Lung microvascular endothelial cell (primary cell): ENCODE data around the gene METTL13. TPM values are rescaled to one million over a fixed set of nuclear protein-coding genes. Genes with fewer than 3 reads are reported as not detected.

Source experiments
- DNase-seq, 2 donors: peaks; one replicate each; pipeline versions ENCODE4 v3.0.0 to v3.0.0-alpha.2; 2010; ENCODE audit warnings: low read depth in 2 of 2
- total RNA-seq: library from RNA; depleted of rRNA; stranded (reverse); fragments of >200 nt; gene quantifications from 2 replicates; pipeline ENCODE4 v1.2.1, GENCODE V29; 2014

Gene METTL13
- total RNA-seq, 1 donor from 2014 or later: 27.0 TPM

DNA sequence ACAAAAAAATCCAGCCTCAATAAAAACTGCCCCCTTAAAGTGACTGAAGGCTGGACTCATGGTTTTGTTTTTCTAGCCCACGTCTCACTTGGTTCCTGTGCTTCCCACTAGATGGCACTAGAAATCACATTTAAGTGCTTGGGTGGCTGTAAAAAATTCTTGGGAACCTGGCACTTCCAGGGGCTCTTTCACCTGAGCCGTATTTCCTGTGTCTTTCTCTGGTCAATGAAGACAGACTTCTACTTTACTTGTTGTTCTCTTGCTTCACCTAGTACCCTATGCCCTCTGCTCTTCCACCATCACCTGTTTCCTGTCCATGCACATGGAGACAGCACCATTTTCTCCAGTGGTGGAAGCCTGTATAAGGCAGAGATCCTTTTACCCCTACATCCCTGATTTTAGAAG lies 20.0 kb downstream of the METTL13 start:
- DNase-seq: peak; percentile 47 to 65

GRCh38 chr1:171802207-171802606 lies 20.7 kb downstream of the METTL13 start:
- DNase-seq: no peak

GRCh38 chr1:171803045-171803444 lies 21.6 kb downstream of the METTL13 start:
- peak in 1 of 2 donors; percentile 24 for DNase-seq

- no peak for DNase-seq
Observed at GRCh38 chr1:171803461-171804022, 22.1 kb downstream of the METTL13 start.

GRCh38 chr1:171805395-171806115 lies 24.1 kb downstream of the METTL13 start:
- peak in 1 of 2 donors; percentile 41 for DNase-seq

DNA sequence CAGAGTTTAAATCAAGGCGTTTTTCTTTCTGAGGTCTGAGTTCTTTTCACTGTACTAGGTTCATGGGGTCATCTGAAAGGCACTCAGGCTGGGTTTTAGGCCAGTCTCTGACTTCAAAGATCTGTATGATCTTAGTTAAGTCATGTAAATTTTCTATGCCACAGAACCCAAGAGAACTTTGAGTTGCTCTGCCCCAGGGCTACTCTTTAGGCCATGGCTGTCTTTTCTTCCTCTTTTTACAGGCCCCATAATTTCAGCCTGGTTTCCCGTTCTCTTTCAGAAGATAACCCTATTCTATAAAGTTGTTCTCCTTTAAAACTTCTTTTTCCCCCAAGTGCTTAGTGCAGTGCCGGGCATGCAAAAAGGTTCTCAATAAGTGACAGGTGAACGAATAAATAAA lies 26.1 kb downstream of the METTL13 start:
- DNase-seq: no peak

- no peak for DNase-seq
Observed at GRCh38 chr1:171809834-171810233, 28.4 kb downstream of the METTL13 start.

GRCh38 chr1:171811672-171812071 lies 30.2 kb downstream of the METTL13 start:
- DNase-seq: no peak

DNA sequence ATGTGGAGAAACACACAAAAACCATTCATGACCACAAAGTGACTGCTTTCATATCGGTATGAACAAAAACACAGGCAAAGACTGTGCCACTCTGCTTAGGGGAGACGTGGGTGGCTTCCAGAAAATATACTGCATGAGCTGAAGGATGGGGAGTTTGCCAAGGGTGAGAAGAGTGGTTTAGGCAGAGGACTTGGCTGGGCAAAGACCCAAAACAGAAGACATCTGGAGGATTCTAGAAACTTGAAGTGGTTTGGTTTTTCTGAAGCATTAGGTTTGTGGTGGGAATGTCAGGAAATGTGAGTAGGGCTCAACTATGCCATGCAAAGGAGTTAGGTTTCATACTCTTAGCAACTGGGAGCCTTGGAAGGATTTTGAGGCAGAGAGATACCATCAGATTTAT lies 33.2 kb downstream of the METTL13 start:
- DNase-seq: no peak

DNA sequence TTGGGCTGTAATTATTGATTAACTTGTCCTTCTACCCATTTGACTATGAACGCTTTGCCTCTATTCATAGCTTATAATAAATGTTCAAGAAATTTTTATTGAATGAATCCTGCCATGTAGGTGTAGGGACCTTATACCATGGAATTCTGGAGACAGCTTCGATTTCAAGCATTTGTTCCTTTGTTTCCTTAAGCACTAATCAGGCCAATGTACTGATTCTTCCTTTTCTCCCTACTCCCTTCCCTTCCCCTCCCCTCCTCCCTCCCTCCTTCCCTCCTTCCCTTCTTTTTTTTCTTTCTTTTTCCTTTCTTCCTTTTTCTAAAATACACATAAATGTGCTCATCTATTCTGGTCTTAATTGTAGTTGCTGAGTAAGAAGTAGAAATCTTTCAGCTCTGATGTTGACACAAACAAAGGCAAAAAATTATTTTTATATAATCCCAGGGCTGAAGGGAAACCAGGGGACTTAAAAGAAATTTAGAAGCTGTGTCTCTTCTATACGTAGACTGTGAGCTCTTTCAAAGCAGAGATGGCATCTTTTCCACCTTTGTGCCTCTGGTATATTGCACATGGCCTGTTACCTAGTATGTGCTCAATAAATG lies 34.9 kb downstream of the METTL13 start:
- no peak for DNase-seq

GRCh38 chr1:171817511-171818265 lies 36.2 kb downstream of the METTL13 start:
- DNase-seq: peak; percentile 37 to 84

DNA sequence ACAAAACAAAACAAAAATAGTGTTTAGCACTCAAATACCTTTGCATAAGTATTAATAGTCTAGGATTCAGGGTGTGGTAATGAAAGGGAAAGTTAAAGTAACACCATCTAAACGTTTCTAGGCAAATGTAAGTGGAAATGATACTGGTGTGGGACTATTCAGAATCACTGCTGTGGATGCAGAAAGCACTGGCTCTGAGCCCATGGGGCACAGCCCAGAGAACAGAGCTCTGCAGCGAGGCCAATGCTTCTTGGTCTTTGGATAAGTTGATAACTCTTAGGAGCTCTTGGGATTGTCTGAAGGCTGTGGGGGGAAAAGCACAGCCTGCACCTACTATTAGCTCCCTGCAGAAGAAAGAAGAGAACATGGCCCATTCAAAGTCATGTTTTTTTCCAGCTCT lies 38.5 kb downstream of the METTL13 start:
- no peak for DNase-seq

DNA sequence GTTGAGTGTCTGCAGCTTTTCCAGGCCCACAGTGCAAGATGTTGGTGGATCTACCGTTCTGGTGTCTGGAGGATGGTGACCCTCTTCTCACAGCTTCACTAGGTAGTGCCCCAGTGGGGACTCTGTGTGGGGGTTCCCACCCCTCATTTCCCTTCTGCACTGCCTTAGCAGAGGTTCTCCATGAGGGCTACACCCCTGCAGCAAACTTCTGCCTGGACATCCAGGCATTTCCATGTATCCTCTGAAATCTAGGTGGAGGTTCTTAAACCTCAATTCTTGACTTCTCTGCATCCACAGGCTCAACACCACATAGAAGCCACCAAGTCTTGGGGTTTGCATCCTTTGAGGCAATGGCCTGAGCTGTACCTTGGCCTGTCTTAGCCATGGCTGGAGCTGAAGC lies 45.5 kb downstream of the METTL13 start:
- no peak for DNase-seq

GRCh38 chr1:171828794-171829193 lies 47.3 kb downstream of the METTL13 start:
- no peak for DNase-seq

GRCh38 chr1:171833091-171833825 lies 51.8 kb downstream of the METTL13 start:
- DNase-seq: no peak

DNA sequence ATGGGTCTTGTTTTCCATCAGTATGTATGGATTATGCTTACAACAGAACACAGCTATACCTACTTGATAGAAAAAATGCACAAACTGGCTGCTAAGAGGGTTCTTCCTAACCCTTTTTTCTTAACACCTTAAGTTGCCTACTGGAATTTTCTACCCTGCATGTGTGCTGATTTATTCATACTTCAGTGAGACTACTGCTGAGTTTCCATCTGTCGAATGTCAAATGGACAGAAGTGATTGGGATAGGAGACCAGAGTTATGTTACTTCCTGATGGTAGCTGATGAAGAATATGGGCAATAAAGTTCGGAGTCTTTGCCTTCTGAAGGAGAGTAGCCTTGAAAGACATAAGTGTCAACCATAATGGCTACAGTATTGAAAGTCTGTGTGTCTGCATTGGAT lies 53.4 kb downstream of the METTL13 start:
- DNase-seq: no peak

DNA sequence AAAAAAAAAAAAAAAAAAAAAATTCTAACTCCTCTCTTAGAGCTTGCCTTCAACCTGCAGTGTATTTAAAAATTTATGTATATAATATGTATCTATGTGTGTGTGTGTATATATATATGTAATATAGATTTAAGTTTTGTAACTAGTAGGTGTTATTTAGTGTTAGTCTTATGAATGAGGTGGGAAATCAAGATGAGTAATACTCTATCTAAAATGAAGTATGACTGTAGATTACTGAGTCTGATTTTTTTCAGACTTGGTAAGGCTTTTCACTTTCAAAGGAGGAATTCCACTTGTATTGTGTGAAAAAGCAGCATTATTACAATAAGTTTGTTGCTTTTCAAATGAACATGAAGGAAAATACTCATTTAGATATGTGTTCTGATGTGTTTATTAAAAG lies 54.4 kb downstream of the METTL13 start:
- DNase-seq: no peak

DNA sequence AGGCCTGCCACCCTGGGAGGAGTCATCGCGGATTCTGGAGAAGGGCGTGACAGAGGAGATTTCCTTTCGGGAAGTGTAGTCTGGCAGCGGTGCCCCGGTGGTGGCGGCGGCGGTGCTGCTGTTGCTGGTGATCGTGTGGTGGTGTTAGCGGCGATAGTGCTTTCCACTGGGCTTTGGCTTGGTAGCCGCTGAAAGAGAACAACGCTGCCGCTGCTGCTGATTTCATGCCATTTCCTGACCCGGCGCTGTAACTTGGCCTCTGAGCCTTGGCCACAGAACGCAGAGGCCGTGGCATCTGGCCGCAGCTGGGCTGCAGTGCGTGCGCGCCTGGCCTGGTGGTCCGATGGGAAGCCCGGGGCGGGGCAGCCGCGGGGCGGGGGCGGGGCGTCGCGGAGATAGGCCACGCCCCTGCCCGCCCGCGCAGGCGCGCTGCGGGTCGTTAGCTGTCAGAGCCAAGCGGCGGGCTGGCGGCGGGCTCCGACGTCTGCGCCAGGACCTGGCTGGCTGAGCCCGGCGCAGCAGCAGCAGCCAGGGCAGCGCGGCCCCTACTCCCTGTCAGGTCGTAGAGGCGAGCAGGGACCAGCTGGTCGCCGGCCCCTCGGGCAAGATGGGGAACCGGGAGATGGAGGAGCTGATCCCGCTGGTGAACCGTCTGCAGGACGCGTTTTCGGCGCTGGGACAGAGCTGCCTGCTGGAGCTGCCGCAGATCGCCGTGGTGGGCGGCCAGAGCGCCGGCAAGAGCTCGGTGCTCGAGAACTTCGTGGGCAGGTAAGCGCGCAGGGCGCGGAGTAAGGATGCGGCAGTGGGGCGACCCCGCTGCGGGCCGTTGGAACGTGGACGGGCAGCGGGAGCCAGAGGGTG lies 59.8 kb downstream of the METTL13 start, which contains the start of gene DNM3:
DNM3 (plus strand) TSS at position 449 of the 861 bp plus-strand sequence; CDS start at position 608, 159 bp downstream.
- peak; percentile 79 to 86 for DNase-seq

GRCh38 chr1:171841931-171842761 lies 60.7 kb downstream of the METTL13 start:
- peak in 1 of 2 donors; percentile 2 for DNase-seq
